ENCODE data around the gene SPATA6. TPM values are rescaled to one million over a fixed set of nuclear protein-coding genes. Genes with fewer than 3 reads are reported as not detected.
A peak's percentile ranks its signal among the peaks of the same experiment; 100 is the strongest.

SPATA6 gene
- total and polyA plus RNA-seq, 12 donors: 1.7 to 13.6 (median 8.6) TPM

GRCh38 chr1:48371598-48371997 lies 100.4 kb downstream of the SPATA6 start:
- 96 to 99% methylated on average over 2 of the region's 2 CpGs for WGBS, 2 donors
- peaks cover 0 to 42% (median 0%) of the 10 kb centered on the region in 11 donors for H3K9me3 ChIP-seq
- DNase-seq (no peak), ATAC-seq (no peak)
- no peaks in the 10 kb centered on the region for H3K4me1 ChIP-seq
- H3K4me3 ChIP-seq: no peak overlapping the region
- H3K36me3 ChIP-seq: peaks cover 0 to 7% (median 0%) of the 10 kb centered on the region in 9 donors
- H3K27me3 ChIP-seq: no peaks in the 10 kb centered on the region
- intact Hi-C loops (cut with DNase I): no loop called here
- no peak overlapping the region for H3K27ac ChIP-seq
- TF ChIP-seq CTCF (IDR thresholded peaks at IDR 0.05): no peak

GRCh38 chr1:48362901-48363300 lies 109.1 kb downstream of the SPATA6 start:
- no peak for DNase-seq
- 78 to 82% methylated on average over 7 of the region's 7 CpGs for WGBS, 2 donors
- Histone ChIP-seq H3K36me3 (no peaks in the 10 kb centered on the region), H3K9me3 (peaks cover 0 to 20% (median 0%) of the 10 kb centered on the region in 11 donors), H3K27ac (no peak overlapping the region), H3K4me3 (no peak overlapping the region), H3K27me3 (no peaks in the 10 kb centered on the region), H3K4me1 (no peaks in the 10 kb centered on the region)
- ATAC-seq: no peak
- intact Hi-C loops (cut with DNase I): no loop called here
- TF ChIP-seq CTCF (IDR thresholded peaks at IDR 0.05): no peak

- Histone ChIP-seq H3K4me3 (no peak overlapping the region), H3K36me3 (peaks cover 0 to 12% (median 0%) of the 10 kb centered on the region in 9 donors), H3K4me1 (no peaks in the 10 kb centered on the region), H3K9me3 (no peaks in the 10 kb centered on the region), H3K27me3 (no peaks in the 10 kb centered on the region), H3K27ac (no peak overlapping the region)
- TF ChIP-seq CTCF (IDR thresholded peaks at IDR 0.05): peak in 6 of 9 donors; percentile 9 to 38 (median 16)
- ATAC-seq (no peak), DNase-seq (no peak)
- intact Hi-C loops (cut with DNase I): no loop called here
These were observed 115.1 kb downstream of the SPATA6 start for GRCh38 chr1:48356901-48357300.

GRCh38 chr1:48344373-48344772 lies 127.6 kb downstream of the SPATA6 start:
- Histone ChIP-seq H3K4me1 (no peaks in the 10 kb centered on the region), H3K27me3 (no peaks in the 10 kb centered on the region), H3K36me3 (peaks cover 0 to 23% (median 0%) of the 10 kb centered on the region in 9 donors), H3K27ac (no peak overlapping the region), H3K4me3 (no peak overlapping the region), H3K9me3 (peaks cover 0 to 44% (median 21%) of the 10 kb centered on the region in 11 donors)
- WGBS, 2 donors: 92 to 98% methylated on average over 4 of the region's 4 CpGs
- intact Hi-C loops (cut with DNase I): no loop called here
- no peak for TF ChIP-seq CTCF (IDR thresholded peaks at IDR 0.05)
- DNase-seq (no peak), ATAC-seq (no peak)
